NT2/D1 (cell line): ENCODE results near the gene WWTR1.
A peak's percentile ranks its signal among the peaks of the same experiment; 100 is the strongest.

ENCODE experiments used
- DNase-seq: peaks from one replicate; pipeline ENCODE4 v3.0.0-alpha.2; 2011; ENCODE audit warnings: low read depth, low spot score
- H3K27me3 ChIP-seq: 2 replicates; pipeline ENCODE4 v1.6.0; 2011; ENCODE audit warnings: mild to moderate bottlenecking; ENCODE audit not compliant: insufficient read length, insufficient read depth
- H3K36me3 ChIP-seq: 2 replicates; pipeline ENCODE4 v1.6.1; 2011; ENCODE audit warnings: mild to moderate bottlenecking, low read length, mixed read lengths; ENCODE audit not compliant: insufficient read depth, insufficient read length
- H3K4me1 ChIP-seq: 2 replicates; pipeline ENCODE4 v1.5.1; 2011; ENCODE audit not compliant: insufficient read depth, insufficient read length
- H3K4me3 ChIP-seq: 2 replicates; pipeline ENCODE4 v1.5.1; 2011; ENCODE audit warnings: low read depth; ENCODE audit not compliant: insufficient read length
- H3K9ac ChIP-seq: 2 replicates; pipeline ENCODE4 v1.6.0; 2011; ENCODE audit warnings: low read depth; ENCODE audit not compliant: insufficient read length
- H3K9me3 ChIP-seq: 2 replicates; pipeline ENCODE4 v1.5.1; 2011; ENCODE audit warnings: mild to moderate bottlenecking, low read length; ENCODE audit not compliant: insufficient read depth
- SUZ12 ChIP-seq: IDR thresholded peaks from 2 replicates; pipeline ENCODE4 v1.6.1; 2011; ENCODE audit not compliant: insufficient read length, insufficient read depth; ENCODE audit errors: extremely low read depth
- YY1 ChIP-seq: IDR thresholded peaks from 2 replicates; pipeline ENCODE4 v1.6.1; 2011; ENCODE audit not compliant: insufficient read length, insufficient read depth
- ZNF274 ChIP-seq: IDR thresholded peaks from 2 replicates; pipeline ENCODE4 v1.6.1; 2011; ENCODE audit warnings: mild to moderate bottlenecking, low read depth, low read length

Gene WWTR1

DNA sequence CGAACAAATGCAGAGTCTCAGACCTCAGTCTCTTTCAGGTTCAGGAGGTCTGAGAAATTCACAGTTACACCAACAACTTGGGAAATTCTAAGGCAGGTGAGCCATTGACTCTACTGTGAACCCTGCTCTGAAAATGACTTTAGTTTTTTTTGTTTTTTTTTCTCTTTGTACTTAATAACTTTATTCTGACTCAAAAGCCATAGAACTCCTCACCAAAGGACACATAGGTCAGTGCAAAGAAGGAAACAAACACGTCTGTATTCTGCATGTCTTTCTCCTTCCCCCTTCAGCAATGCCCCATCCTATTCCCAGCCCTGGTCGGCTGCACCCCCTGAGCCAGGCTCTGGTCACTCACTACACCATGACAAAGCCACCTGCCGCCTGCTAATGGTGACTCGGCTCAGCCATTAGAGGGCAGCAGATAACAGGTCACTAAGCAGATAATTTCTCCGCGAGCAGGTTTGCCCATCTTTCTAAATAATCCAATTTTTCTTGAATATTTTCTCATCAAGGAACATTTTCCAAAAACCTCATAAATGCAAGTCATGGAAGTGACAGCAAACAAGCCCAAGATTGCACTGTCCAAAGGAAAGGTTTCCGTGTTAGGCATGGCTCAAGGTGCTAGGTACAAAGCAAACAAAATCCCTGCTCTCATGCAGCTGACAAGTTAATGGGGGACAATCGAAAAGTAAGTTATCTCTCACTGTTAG lies 145.6 kb downstream of the WWTR1 start:
- H3K27me3 ChIP-seq, result no peaks in the 10 kb centered on the region
- H3K36me3 ChIP-seq, result peaks cover 9% of the 10 kb centered on the region
- peak; percentile 66 for DNase-seq
- H3K4me3 ChIP-seq, result no peak overlapping the region
- no peaks in the 10 kb centered on the region for H3K4me1 ChIP-seq
- no peaks in the 10 kb centered on the region for H3K9me3 ChIP-seq
- TF ChIP-seq SUZ12 (no peak), ZNF274 (no peak), YY1 (no peak)
- H3K9ac ChIP-seq, result no peak overlapping the region

- no peaks in the 10 kb centered on the region for H3K27me3 ChIP-seq
- no peak overlapping the region for H3K9ac ChIP-seq
- no peaks in the 10 kb centered on the region for H3K9me3 ChIP-seq
- H3K4me1 ChIP-seq, result no peaks in the 10 kb centered on the region
- TF ChIP-seq YY1 (no peak), SUZ12 (no peak), ZNF274 (no peak)
- no peaks in the 10 kb centered on the region for H3K36me3 ChIP-seq
- H3K4me3 ChIP-seq, result no peak overlapping the region
- DNase-seq, result no peak
Observed at GRCh38 chr3:149511040-149511626, 146.7 kb downstream of the WWTR1 start.

DNA sequence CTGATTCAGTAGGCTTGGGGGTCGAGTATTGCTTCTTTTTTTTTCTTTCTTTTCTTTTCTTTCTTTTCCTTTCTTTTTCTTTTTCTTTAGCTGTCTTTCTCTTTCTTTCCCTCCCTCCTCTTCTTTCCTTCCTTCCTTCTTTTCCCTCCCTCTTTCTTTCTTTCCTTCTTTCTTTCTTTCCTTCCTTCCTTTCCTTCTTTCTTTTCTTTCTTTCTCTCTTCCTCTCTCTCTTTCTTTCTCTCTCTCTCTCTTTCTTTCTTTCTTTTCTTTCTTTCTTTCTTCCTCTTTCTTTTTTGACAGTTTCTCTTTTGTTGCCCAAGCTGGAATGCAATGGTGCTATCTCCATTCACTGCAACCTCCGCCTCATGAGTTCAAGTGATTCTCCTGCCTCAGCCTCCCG lies 147.3 kb downstream of the WWTR1 start:
- Histone ChIP-seq H3K27me3 (no peaks in the 10 kb centered on the region), H3K9me3 (no peaks in the 10 kb centered on the region), H3K36me3 (no peaks in the 10 kb centered on the region), H3K4me3 (no peak overlapping the region), H3K9ac (no peak overlapping the region), H3K4me1 (no peaks in the 10 kb centered on the region)
- TF ChIP-seq YY1, result no peak
- no peak for TF ChIP-seq SUZ12
- TF ChIP-seq ZNF274, result no peak
- no peak for DNase-seq

GRCh38 chr3:149509526-149509925 lies 148.3 kb downstream of the WWTR1 start:
- TF ChIP-seq ZNF274, result no peak
- no peak for TF ChIP-seq SUZ12
- TF ChIP-seq YY1, result no peak
- no peaks in the 10 kb centered on the region for H3K9me3 ChIP-seq
- no peak overlapping the region for H3K4me3 ChIP-seq
- no peaks in the 10 kb centered on the region for H3K27me3 ChIP-seq
- H3K4me1 ChIP-seq, result no peaks in the 10 kb centered on the region
- no peak overlapping the region for H3K9ac ChIP-seq
- H3K36me3 ChIP-seq, result no peaks in the 10 kb centered on the region
- no peak for DNase-seq

DNA sequence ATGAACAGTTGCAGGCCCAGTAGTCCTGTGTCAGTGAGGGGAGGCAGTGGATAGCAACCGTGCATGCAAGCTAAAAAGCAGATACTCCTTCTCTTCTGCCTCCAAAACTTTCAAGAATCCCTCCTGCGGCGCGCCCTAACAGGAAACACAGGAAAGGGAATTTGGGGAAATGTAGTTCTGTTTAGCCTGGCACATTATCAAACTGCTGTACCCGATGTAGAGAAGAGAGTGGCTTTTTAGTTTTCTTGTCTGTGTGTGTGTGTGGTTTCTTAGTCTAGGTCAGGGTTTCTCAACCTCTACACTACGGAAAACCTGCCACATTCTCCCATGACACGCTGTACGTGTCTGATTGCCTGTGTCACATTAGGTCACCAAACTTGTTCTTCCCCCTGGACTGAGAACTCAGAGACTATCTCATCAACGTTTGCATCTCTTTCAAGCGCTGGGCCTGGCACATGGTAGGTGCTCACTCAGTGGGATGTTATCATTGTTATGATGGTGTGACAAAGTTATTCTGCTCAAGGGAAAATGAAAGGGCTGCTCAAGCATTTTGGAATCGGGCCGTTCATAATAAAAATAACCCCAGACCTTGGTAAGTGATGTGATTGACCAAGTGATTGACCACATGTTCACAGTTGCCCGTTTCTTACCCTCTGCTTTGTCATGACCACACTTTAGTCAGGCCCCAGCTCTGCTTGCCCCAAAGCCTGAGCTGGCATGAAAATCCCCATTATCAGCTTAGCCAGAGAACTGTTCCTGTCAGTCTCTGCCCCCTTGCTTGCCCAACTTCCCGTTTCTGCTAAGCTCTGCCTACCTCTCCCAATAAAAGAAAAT lies 150.1 kb downstream of the WWTR1 start:
- TF ChIP-seq YY1 (no peak), SUZ12 (no peak), ZNF274 (no peak)
- no peak for DNase-seq
- no peak overlapping the region for H3K9ac ChIP-seq

GRCh38 chr3:149506965-149507364 lies 150.9 kb downstream of the WWTR1 start:
- H3K9ac ChIP-seq, result no peak overlapping the region
- no peaks in the 10 kb centered on the region for H3K4me1 ChIP-seq
- no peaks in the 10 kb centered on the region for H3K9me3 ChIP-seq
- no peak overlapping the region for H3K4me3 ChIP-seq
- DNase-seq, result no peak
- no peaks in the 10 kb centered on the region for H3K36me3 ChIP-seq
- no peaks in the 10 kb centered on the region for H3K27me3 ChIP-seq
- no peak for TF ChIP-seq ZNF274
- no peak for TF ChIP-seq SUZ12
- no peak for TF ChIP-seq YY1

More for the DNA sequence above, 150.1 kb downstream of the WWTR1 start:
- Histone ChIP-seq H3K9me3 (no peaks in the 10 kb centered on the region), H3K27me3 (no peaks in the 10 kb centered on the region), H3K4me3 (no peak overlapping the region), H3K4me1 (no peaks in the 10 kb centered on the region), H3K36me3 (no peaks in the 10 kb centered on the region)

GRCh38 chr3:149506540-149506939 lies 151.3 kb downstream of the WWTR1 start:
- H3K9me3 ChIP-seq, result no peaks in the 10 kb centered on the region
- H3K36me3 ChIP-seq, result no peaks in the 10 kb centered on the region
- no peak overlapping the region for H3K9ac ChIP-seq
- no peak overlapping the region for H3K4me3 ChIP-seq
- TF ChIP-seq ZNF274 (no peak), SUZ12 (no peak), YY1 (no peak)
- no peak for DNase-seq
- H3K27me3 ChIP-seq, result no peaks in the 10 kb centered on the region
- H3K4me1 ChIP-seq, result no peaks in the 10 kb centered on the region
